Endothelial cell of umbilical vein (primary cell): Measurements from ENCODE around the gene DAPL1. TPM values are rescaled to one million over a fixed set of nuclear protein-coding genes. Genes with fewer than 3 reads are reported as not detected.

ENCODE experiments used
- BruUV-seq: library from RNA; stranded (reverse); fragments of 400-500 nt; replicated peaks from 2 replicates; lab custom pipeline; 2021; lab: Mats Ljungman, UMichigan
- CTCF ChIA-PET: fragments of 300-600, 350-600 bp; sonication (Branson Sonifier 250); formaldehyde crosslinking; loops from one replicate; lab custom pipeline; 2021; ENCODE audit warnings: antibody characterized with exemption, inconsistent platforms; lab: Charles Lee
- POLR2A ChIA-PET: fragments of 300-600, 350-600 bp; sonication (Branson Sonifier 250); formaldehyde crosslinking; loops from one replicate; lab custom pipeline; 2021; ENCODE audit warnings: antibody characterized with exemption, inconsistent platforms; lab: Charles Lee
- DNase-seq: peaks from one replicate; pipeline ENCODE4 v3.0.0-alpha.2; 2011; ENCODE audit warnings: low read depth, low spot score
- FAIRE-seq: peaks from 2 replicates; lab custom pipeline; 2011; peaks lifted over from hg19 to GRCh38; lab: Jason Lieb, UNC
- H2AFZ ChIP-seq: 2 replicates; pipeline ENCODE4 v1.6.0; 2012; ENCODE audit warnings: low read depth, low read length, control low read depth, inconsistent platforms
- H3K27ac ChIP-seq: 2 replicates; pipeline ENCODE4 v1.5.1; 2011; ENCODE audit warnings: low read depth, mild to moderate bottlenecking, control low read depth, low read length, moderate library complexity; ENCODE audit not compliant: insufficient read depth
- H3K27me3 ChIP-seq, 2 experiments: 2 replicates each; pipeline versions ENCODE4 v1.6.0 to v1.6.1; 2011; ENCODE audit warnings: low read length in 2 of 2, mixed read lengths in 1 of 2; ENCODE audit not compliant: control insufficient read depth in 2 of 2, insufficient read depth in 2 of 2
- H3K36me3 ChIP-seq, 2 experiments: 2 replicates in 1 of 2; 3 replicates in 1 of 2; pipeline ENCODE4 v1.5.1; 2011; ENCODE audit warnings: low read length in 2 of 2, mild to moderate bottlenecking in 1 of 2, moderate library complexity in 1 of 2; ENCODE audit not compliant: control insufficient read depth in 2 of 2, insufficient read depth in 2 of 2; ENCODE audit errors: extremely low read depth in 1 of 2
- H3K4me1 ChIP-seq: 3 replicates; pipeline ENCODE4 v1.5.1; 2011; ENCODE audit warnings: mild to moderate bottlenecking, low read length; ENCODE audit not compliant: control insufficient read depth, insufficient read depth; ENCODE audit errors: extremely low read depth
- H3K4me2 ChIP-seq: 2 replicates; pipeline ENCODE4 v1.6.1; 2011; ENCODE audit warnings: low read length, control low read depth, mixed read lengths; ENCODE audit not compliant: insufficient read depth
- H3K4me3 ChIP-seq, 3 experiments: fragments of 200-600 bp in 1 of 3; sonication (generic), shearing (Covaris generic) in 1 of 3; replicated peaks in 1 of 3; 2 replicates each; pipeline ENCODE4 v1.5.1; 2011 to 2016; ENCODE audit warnings: control low read depth in 3 of 3, low read length in 3 of 3, mild to moderate bottlenecking in 2 of 3, inconsistent platforms in 1 of 3, low read depth in 1 of 3, moderate library complexity in 1 of 3; ENCODE audit not compliant: insufficient read depth in 1 of 3
- H3K79me2 ChIP-seq: 2 replicates; pipeline ENCODE4 v1.6.0; 2012; ENCODE audit warnings: low read length, inconsistent platforms; ENCODE audit not compliant: control insufficient read depth, insufficient read depth
- H3K9ac ChIP-seq: replicated peaks from 2 replicates; pipeline ENCODE3; 2011; ENCODE audit warnings: low read length, control low read depth; ENCODE audit not compliant: insufficient read depth; ENCODE audit errors: extremely low read depth
- H3K9me1 ChIP-seq: replicated peaks from 3 replicates; pipeline ENCODE4 v1.6.0; 2011; ENCODE audit warnings: mild to moderate bottlenecking, low read length; ENCODE audit not compliant: control insufficient read depth, insufficient read depth; ENCODE audit errors: extremely low read depth
- H3K9me3 ChIP-seq: replicated peaks from 2 replicates; pipeline ENCODE4 v1.5.1; 2012; ENCODE audit warnings: low read length, inconsistent platforms; ENCODE audit not compliant: control insufficient read depth, insufficient read depth
- H4K20me1 ChIP-seq: replicated peaks from 2 replicates; pipeline ENCODE3; 2011; ENCODE audit warnings: mild to moderate bottlenecking, low read length; ENCODE audit not compliant: control insufficient read depth, insufficient read depth; ENCODE audit errors: extremely low read depth
- CTCF ChIP-seq, 2 donors: IDR thresholded peaks; 1 replicate in 1 of 2; 2 replicates in 1 of 2; pipeline ENCODE4 v1.5.1; 2011; ENCODE audit warnings: low read length in 2 of 2, mild to moderate bottlenecking in 2 of 2, moderate library complexity in 2 of 2, control low read depth in 1 of 2, inconsistent platforms in 1 of 2, low read depth in 1 of 2; ENCODE audit not compliant: insufficient read depth in 1 of 2; ENCODE audit errors: extremely low read depth in 1 of 2
- EZH2 ChIP-seq: IDR thresholded peaks from 2 replicates; pipeline ENCODE4 v1.6.1; 2012; ENCODE audit warnings: borderline replicate concordance, low read depth, mild to moderate bottlenecking, moderate library complexity, low read length, inconsistent platforms; ENCODE audit not compliant: severe bottlenecking
- GATA2 ChIP-seq: IDR thresholded peaks from 2 replicates; pipeline ENCODE4 v1.7.0; 2011; ENCODE audit warnings: low read depth, mild to moderate bottlenecking, moderate library complexity, mixed read lengths, low read length; ENCODE audit not compliant: insufficient read length, insufficient read depth
- dilution Hi-C: fragments of 300-500 bp; cut with MboI; formaldehyde crosslinking; loops from one replicate; pipeline ENCODE4 v1.15.0; 2019; ENCODE audit warnings: low sequenced_read_pairs; ENCODE audit not compliant: extremely low pct_ligation_motif_present
- intact Hi-C: fragments of 100-400 bp; cut with micrococcal nuclease; formaldehyde crosslinking; loops from one replicate; pipeline ENCODE4 v1.10.0; 2022
- polyA plus RNA-seq, 4 experiments: library from polyadenylated mRNA; depleted of rRNA in 3 of 4; stranded (reverse) in 3 of 4; unstranded in 1 of 4; fragments of >200 nt; gene quantifications; 2 replicates each; pipeline versions ENCODE4 v1.2.1 to v1.2.3, GENCODE V29; 2011 to 2012; ENCODE audit warnings: missing spikeins in 1 of 4
- total RNA-seq: library from RNA; stranded (reverse); gene quantifications from 2 replicates; pipeline ENCODE4 v1.2.3, GENCODE V29; 2021

The DAPL1 gene
- total and polyA plus RNA-seq, 2 donors (not counting 3 experiments of a cell fraction or from before 2014, with no cell fraction given), result not detected

DNA sequence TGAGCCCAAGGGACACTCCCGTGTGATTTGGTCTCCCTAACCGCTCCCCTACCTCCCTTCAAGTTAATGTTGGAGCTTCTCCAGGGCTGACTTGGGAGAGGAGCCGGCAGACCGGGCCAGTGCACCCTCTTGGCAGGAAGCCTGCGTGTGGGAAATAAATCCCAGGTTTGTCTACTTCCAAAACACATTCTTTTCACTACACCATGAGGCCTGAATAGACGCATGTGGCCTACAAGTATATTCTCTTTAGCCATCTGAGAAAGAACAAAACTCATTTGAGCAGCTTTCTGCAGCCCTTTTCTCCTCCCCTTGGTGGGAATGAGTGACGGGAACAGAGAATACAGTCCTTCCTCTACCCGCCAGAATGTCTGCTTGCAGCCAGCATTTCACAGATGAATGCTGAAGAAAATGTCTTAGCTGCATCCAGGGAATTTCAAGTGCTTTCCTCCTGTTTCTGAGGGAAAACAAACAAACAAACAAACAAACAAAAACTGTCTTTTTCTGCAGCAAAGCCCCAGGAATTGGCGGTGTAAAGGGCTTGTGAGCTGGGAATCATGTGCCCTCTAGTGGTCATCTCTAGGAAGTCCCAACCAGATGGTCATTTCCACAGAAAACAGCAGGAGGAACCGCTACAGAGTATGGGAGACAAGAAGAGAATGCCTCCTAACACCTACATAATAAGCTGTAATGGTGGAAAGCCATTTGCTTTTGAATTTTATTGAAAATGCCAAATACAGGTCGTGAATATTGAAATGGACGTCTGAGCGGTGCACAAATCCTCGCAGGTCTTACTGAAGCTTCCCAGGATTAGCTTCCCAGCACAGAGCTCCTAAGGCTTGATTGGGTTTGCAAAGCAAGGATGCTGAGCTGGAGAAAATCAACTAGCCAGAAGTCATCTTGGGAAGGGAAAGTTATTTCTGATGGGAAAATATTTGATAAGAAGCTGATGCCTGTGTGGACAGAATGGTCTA lies 41.2 kb upstream of the DAPL1 start:
- H2AFZ ChIP-seq, result peak overlapping the region; percentile 35
- intact Hi-C loops, result loop anchor here (1.0 to 2.0 kb wide), 4 partner anchors 297 to 730 kb away; partner anchors contain the start of genes CCDC148 and PKP4
- H3K9me1 ChIP-seq, result no peaks in the 10 kb centered on the region
- POLR2A ChIA-PET, result no interaction called here
- DNase-seq (peak; percentile 78), FAIRE-seq (peak; percentile 97)
- H3K27ac ChIP-seq, result no peak overlapping the region
- no peaks in the 10 kb centered on the region for H4K20me1 ChIP-seq
- H3K9me3 ChIP-seq, result no peaks in the 10 kb centered on the region
- TF ChIP-seq EZH2, result peak; percentile 39
- TF ChIP-seq CTCF (IDR thresholded peaks at IDR 0.05; ENCODE audit: extremely low read depth in 1 of 2, insufficient read depth in 1 of 2, low read depth in 1 of 2, low read length in 2 of 2), result peak; percentile 77 to 92
- no peak for TF ChIP-seq GATA2
- no peak overlapping the region for H3K4me3 ChIP-seq
- no peaks in the 10 kb centered on the region for H3K4me1 ChIP-seq
- H3K9ac ChIP-seq, result no peak overlapping the region
- no TSS peak for BruUV-seq
- no peaks in the 10 kb centered on the region for H3K79me2 ChIP-seq
- CTCF ChIA-PET, result interaction anchor here (0.6 to 7.7 kb wide), 50 partner anchors 9 to 1263 kb away, joined by 3 to 207 read pairs (median 4); partner anchors contain the start of genes ACVR1, CCDC148 and PKP4
- dilution Hi-C loops, result no loop called here
- H3K27me3 ChIP-seq, result peaks cover 13 to 31% of the 10 kb centered on the region in 2 experiments
- H3K4me2 ChIP-seq, result peak overlapping the region; percentile 37
- H3K36me3 ChIP-seq, result no peaks in the 10 kb centered on the region
